GM12873 (cell line): Measurements from ENCODE around the gene ELFN1.

Source experiments
- TF ChIP-seq, protein P1 (sequence below): IDR thresholded peaks from 2 replicates; pipeline ENCODE4 v1.5.1; 2012; ENCODE audit warnings: low read depth, mild to moderate bottlenecking, moderate library complexity, low read length, control low read depth; ENCODE audit not compliant: insufficient read depth; ENCODE audit errors: missing control alignments

Gene ELFN1

DNA sequence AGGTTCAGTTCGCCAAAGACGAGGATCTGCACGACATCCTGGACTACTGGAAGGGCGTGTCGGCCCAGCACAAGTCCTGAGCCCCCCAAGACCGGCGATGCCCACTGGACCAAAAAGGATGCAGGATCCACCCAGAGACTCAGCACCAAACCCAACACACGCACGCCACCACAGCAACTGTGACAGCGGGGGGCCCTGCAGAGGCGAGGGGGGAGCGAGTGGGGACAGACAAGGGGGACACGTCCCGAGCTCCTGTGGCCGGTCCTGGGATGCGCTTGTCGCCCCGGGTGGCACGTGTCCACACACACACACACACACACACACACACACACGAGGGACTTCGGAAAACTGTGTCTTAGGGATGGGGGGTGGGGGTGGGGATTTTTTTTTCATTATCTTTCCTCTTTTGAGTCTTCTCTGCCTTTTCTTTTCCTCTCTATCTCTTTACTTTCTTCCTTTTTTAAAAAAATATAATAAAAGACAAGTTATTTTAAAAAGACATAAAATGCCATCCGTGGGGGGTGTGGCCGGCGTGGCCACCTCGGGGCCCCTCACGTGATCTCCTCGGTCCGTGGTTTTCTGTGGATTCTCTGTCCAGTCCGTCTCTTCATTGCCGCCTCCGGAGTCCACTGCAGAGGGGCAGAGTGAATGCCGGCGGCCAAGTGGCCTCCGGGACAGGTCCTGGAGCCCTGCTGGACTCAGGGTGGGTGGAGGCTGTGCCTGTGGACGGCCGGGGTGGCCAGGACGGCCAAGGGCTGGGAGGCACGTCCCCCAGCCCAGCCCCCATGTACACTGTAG, 77.1 kb downstream of the ELFN1 start:
- TF ChIP-seq, protein P1, sequence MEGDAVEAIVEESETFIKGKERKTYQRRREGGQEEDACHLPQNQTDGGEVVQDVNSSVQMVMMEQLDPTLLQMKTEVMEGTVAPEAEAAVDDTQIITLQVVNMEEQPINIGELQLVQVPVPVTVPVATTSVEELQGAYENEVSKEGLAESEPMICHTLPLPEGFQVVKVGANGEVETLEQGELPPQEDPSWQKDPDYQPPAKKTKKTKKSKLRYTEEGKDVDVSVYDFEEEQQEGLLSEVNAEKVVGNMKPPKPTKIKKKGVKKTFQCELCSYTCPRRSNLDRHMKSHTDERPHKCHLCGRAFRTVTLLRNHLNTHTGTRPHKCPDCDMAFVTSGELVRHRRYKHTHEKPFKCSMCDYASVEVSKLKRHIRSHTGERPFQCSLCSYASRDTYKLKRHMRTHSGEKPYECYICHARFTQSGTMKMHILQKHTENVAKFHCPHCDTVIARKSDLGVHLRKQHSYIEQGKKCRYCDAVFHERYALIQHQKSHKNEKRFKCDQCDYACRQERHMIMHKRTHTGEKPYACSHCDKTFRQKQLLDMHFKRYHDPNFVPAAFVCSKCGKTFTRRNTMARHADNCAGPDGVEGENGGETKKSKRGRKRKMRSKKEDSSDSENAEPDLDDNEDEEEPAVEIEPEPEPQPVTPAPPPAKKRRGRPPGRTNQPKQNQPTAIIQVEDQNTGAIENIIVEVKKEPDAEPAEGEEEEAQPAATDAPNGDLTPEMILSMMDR = no peak

DNA sequence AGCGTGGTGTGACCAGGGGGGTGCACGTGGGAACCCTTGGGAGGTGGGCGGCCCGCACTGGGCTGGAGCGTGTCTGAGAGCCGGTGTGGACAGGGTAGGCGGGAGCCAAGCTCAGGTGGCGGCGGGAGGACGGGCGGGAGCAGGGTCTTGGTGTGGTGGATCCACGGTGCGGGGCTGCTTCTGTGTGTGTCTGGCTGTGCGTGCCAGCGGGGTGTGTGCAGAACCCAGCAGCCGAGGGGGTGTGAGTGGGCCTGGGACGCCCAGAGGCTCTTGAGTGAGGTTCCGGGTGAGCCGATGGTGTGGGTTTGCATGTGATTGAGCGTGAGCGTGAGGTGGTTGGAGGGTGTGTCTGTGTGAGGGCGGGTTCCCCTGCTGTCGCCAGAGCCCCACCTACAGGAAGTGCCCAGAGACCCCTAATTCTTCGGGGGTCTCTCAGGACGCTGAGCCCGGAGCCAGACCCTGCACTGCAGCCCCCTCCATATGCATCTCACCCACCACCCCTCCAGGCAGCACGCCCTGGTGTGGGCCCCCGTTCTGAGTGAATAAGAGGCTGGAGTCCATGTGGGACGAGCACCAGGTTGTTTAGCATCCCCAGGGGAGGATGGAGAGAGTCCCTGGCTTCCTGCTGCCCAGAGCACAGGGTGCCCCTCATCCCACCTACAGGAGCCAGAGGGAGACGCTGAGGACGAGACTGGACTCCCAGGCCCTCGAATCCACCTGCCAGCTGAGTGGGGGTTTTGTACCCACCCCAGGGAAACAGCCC, 78.2 kb downstream of the ELFN1 start:
- TF ChIP-seq, protein P1 = no peak

DNA sequence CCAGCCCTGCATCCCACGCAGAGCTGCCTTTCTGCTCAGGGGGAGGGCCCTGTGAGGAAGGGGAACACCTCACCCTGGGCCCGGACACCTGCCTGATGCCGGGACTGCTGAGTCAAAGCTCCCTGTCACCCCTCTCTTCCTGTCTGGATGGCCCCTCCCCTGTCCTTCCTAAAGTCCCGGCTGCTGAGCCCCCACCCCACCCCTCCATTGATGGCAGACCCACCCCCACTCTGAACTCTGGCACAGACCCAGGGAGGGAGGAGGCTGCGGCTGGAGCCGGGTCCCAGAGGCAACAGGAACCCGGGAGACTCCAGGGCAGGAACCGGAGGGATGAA, 78.7 kb downstream of the ELFN1 start:
- TF ChIP-seq, protein P1 = no peak

DNA sequence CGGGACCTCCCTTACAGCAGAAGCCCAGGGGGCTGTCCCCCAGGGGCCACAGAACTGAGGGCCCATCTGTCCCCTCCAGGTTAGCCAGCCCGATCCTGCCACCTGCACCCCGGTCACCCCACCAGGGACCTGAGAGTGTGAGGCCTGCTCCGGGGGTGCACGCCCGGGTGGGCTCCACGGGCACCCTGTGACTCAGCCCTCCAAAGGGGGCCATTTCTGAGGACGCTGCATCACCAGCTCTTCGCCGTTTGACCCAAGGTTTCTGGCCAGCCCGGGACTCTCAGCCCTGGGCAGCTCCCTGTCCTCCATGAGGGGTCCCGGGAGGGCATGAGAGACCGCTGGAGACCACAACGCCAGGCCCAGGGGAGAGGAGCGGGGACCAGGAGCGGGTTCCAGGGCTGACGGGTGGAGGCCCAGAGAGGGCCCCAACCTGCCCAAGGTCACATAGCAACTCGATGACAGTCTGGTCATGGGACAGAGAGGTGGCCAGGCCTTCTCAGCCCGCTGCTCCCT, 79.3 kb downstream of the ELFN1 start:
- TF ChIP-seq, protein P1 = no peak

DNA sequence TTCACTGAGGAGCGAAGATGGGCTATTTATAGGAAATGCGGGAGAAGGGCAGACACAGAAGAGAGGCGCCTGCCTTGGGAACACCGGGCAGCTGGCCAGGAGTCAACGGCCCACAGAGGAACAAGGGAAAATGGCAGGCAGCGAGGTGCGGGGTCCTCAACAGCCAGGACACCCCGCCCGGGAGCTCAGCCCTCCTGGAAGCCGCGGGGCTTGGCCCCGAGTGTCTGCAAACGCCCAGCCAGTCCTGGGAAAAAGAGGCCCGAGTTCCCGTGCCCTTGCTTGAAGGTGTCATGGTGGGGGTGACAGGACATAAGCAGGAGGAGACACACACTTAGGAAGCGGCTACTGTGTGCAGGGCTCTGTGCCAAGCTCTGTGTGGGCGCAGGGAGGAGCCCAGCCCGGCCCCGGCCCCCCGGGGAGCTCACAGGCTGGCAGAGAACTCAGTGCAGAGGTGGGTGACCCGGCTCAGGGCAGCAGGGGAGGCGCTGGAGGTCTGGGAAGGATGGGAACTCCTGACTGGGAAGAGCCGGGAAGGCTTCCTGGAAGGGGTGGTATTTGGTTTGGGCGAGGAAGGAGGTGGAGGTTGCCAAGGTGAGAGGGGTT, 79.9 kb downstream of the ELFN1 start:
- TF ChIP-seq, protein P1 = no peak

DNA sequence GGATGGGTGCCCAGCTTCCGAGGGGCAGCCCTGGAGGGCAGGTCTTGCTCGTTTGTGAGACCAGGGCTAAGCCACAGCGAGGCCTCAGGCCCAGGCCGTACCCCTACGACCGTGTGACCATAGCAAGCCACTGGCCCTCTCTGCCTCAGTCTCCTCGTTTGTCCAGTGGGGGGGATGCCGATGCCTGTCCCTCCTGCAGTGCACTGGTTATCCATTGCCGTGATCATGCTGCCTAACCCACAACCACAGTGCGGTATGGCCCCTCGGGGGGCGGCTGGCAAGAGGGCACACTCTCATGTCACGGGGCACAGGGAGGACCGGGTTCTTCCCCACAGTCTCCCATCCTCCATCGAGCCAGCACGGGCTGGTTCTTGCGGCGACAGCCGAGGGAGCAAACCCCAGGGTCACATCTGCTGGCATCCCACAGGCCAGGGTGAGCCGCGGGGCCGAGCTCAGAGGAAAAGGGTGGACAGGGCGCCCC, 80.5 kb downstream of the ELFN1 start:
- TF ChIP-seq, protein P1 = no peak

DNA sequence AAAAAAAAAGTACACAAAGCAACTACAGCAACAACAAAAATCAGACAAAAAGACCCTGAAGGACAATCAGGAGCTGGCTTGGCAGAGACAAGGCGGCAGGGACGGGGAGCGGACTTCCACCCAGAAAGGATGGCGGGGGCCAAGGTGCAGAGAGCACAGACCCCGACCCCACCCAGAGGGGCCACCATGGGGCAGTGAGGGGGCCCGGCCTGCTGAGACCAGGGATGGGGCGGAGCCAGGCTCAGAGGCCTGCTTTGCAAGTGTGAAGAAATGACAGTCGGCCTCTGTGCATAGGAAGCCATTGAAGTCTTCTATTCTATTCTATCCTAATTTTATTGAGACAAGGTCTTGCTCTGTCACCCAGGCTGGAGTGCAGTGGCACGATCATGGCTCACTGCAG, 82.0 kb downstream of the ELFN1 start:
- TF ChIP-seq, protein P1 = no peak
